NCI-H1436 treated with DMSO at 0.1 percent for 48 hours (cell line): Measurements from ENCODE around the gene FAM163A.

Source experiments
- DNase-seq: peaks from one replicate; lab custom pipeline; 2025; lab: John Stamatoyannopoulos, UW

Gene FAM163A

DNA sequence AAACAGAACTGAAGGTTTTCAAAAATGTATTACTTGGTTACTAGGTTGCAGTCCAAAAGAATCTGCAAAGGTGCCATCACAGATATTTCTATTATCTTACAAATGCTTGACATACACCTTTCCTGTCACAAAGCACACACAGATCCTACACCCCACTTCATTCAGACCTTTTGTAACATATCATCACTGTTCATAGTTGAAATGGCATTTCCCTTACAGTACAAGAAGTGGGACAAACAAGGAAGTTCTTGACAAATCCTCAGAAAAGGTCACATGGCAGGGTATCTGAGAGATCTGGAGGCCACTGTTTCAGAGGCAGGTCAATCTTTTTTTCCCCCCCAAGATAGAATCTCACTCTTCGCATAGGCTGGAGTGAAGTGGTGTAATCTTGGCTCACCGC lies 113.2 kb downstream of the FAM163A start:
- no peak for DNase-seq

- DNase-seq, result no peak
Measured at GRCh38 chr1:179857009-179857408, 113.9 kb downstream of the FAM163A start.

- no peak for DNase-seq
Measured at GRCh38 chr1:179860652-179861051, 117.6 kb downstream of the FAM163A start.

- no peak for DNase-seq
Measured at GRCh38 chr1:179865377-179865776, 122.3 kb downstream of the FAM163A start.
